ENCODE results near the gene MDK.
A peak's percentile ranks its signal among the peaks of the same experiment; 100 is the strongest.

The MDK gene

GRCh38 chr11:46357483-46357936 lies 24.0 kb upstream of the MDK start:
- no peak for TF ChIP-seq CTCF (IDR thresholded peaks at IDR 0.05; ENCODE audit: extremely low read depth, missing control alignments)
- no peak for DNase-seq (ENCODE audit: low spot score)

GRCh38 chr11:46359953-46360352 lies 21.5 kb upstream of the MDK start:
- no peak for DNase-seq (ENCODE audit: low spot score)
- TF ChIP-seq CTCF (IDR thresholded peaks at IDR 0.05; ENCODE audit: extremely low read depth, missing control alignments), result no peak

GRCh38 chr11:46360878-46361277 lies 20.6 kb upstream of the MDK start:
- DNase-seq (ENCODE audit: low spot score), result peak; percentile 42
- TF ChIP-seq CTCF (IDR thresholded peaks at IDR 0.05; ENCODE audit: extremely low read depth, missing control alignments), result no peak

- no peak for TF ChIP-seq CTCF (IDR thresholded peaks at IDR 0.05; ENCODE audit: extremely low read depth, missing control alignments)
- peak; percentile 94 for DNase-seq (ENCODE audit: low spot score)
Observed at GRCh38 chr11:46361283-46362155, 19.9 kb upstream of the MDK start.

GRCh38 chr11:46362156-46363030 lies 19.1 kb upstream of the MDK start:
- no peak for DNase-seq (ENCODE audit: low spot score)
- no peak for TF ChIP-seq CTCF (IDR thresholded peaks at IDR 0.05; ENCODE audit: extremely low read depth, missing control alignments)

GRCh38 chr11:46363031-46363407 lies 18.4 kb upstream of the MDK start:
- DNase-seq (ENCODE audit: low spot score), result no peak
- TF ChIP-seq CTCF (IDR thresholded peaks at IDR 0.05; ENCODE audit: extremely low read depth, missing control alignments), result no peak
